Thyroid gland (tissue), 4 donors: ENCODE measurements around the gene ZNF511.

Source experiments
- CTCF ChIP-seq, 6 experiments: fragments of 200-600 bp in 3 of 6; fragments of 450-650 bp in 3 of 6; sonication (generic) in 3 of 6; IDR thresholded peaks; one replicate each; pipeline ENCODE4 v1.5.1; 2016 to 2019; ENCODE audit warnings: antibody characterized with exemption in 6 of 6, mild to moderate bottlenecking in 2 of 6, inconsistent platforms in 1 of 6, moderate library complexity in 1 of 6
- POLR2A ChIP-seq, 2 donors: fragments of 450-650 bp; IDR thresholded peaks; one replicate each; pipeline ENCODE4 v1.6.1; 2017; ENCODE audit warnings: antibody characterized with exemption in 2 of 2, mild to moderate bottlenecking in 2 of 2, moderate library complexity in 1 of 2

DNA sequence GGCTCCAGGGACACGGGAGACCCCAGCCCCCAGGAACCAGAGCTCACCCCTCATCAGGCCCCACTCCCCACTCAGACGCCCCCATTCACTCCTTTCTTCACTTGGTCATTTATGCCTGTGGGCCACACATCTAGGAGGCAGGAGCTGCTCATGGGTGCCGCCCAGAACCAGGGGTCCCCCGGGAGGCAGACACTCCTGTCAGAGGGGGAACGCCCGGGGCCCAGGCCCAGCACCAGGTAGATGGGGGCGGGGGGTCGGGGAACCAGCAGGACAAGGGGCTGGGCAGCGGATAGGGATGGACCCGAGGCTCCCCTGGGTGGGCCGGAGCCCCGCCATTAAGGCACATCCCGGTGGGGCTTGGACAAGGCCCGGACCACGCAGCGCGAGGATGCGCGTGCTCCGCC, 16.1 kb downstream of the ZNF511 start:
- no peak for TF ChIP-seq CTCF (IDR thresholded peaks at IDR 0.05)
- TF ChIP-seq POLR2A (IDR thresholded peaks at IDR 0.05), result no peak
